HepG2 (cell line): Measurements from ENCODE around the gene COL9A3. TPM values are rescaled to one million over a fixed set of nuclear protein-coding genes. Genes with fewer than 3 reads are reported as not detected.

Experiments
- AGO1 ChIP-seq: fragments of 200-400 bp; formaldehyde crosslinking; IDR thresholded peaks from 2 replicates; pipeline ENCODE4 v1.6.1; 2017; ENCODE audit warnings: mild to moderate bottlenecking, low read depth, low read length, moderate library complexity; ENCODE audit not compliant: poor library complexity, severe bottlenecking
- DMTF1 ChIP-seq: sonication (generic); formaldehyde crosslinking; IDR thresholded peaks from 2 replicates; pipeline ENCODE4 v1.4.0; 2020; ENCODE audit warnings: mild to moderate bottlenecking, missing genetic modification reagents
- HMG20B ChIP-seq: conservative IDR thresholded peaks from 2 replicates; pipeline ENCODE4 v1.6.1; 2016; ENCODE audit warnings: missing genetic modification reagents, missing compliant biosample characterization
- HNRNPL ChIP-seq: fragments of 200-400 bp; formaldehyde crosslinking; IDR thresholded peaks from 2 replicates; pipeline ENCODE4 v1.6.1; 2017; ENCODE audit warnings: mild to moderate bottlenecking, low read depth, low read length
- HOXA9 ChIP-seq: sonication (generic); formaldehyde crosslinking; IDR thresholded peaks from 2 replicates; pipeline ENCODE4 v1.8.1; 2022; ENCODE audit warnings: missing genetic modification reagents, mild to moderate bottlenecking, moderate library complexity, borderline replicate concordance
- NKX3-1 ChIP-seq: sonication (generic); formaldehyde crosslinking; IDR thresholded peaks from 2 replicates; pipeline ENCODE4 v1.5.0; 2020; ENCODE audit warnings: missing genetic modification reagents
- ZFP62 ChIP-seq: sonication (generic); formaldehyde crosslinking; IDR thresholded peaks from 2 replicates; pipeline ENCODE4 v1.4.0; 2020; ENCODE audit warnings: missing genetic modification reagents
- ZNF256 ChIP-seq: sonication (generic); formaldehyde crosslinking; conservative IDR thresholded peaks from 2 replicates; pipeline ENCODE4 v1.4.0; 2020; ENCODE audit warnings: missing genetic modification reagents
- ZNF33B ChIP-seq: sonication (generic); formaldehyde crosslinking; IDR thresholded peaks from 2 replicates; pipeline ENCODE4 v1.5.1; 2020; ENCODE audit warnings: mild to moderate bottlenecking, missing genetic modification reagents
- ZNF639 ChIP-seq: conservative IDR thresholded peaks from 2 replicates; pipeline ENCODE4 v1.6.1; 2018; ENCODE audit warnings: missing genetic modification reagents
- ZNF891 ChIP-seq: sonication (generic); formaldehyde crosslinking; IDR thresholded peaks from 2 replicates; pipeline ENCODE4 v1.5.0; 2020; ENCODE audit warnings: mild to moderate bottlenecking, missing genetic modification reagents
- polyA plus RNA-seq, 8 experiments: library from polyadenylated mRNA; depleted of rRNA in 3 of 8; stranded (reverse) in 7 of 8; unstranded in 1 of 8; fragments of >200 nt; fragmentation: Illumina TruSeq in 4 of 8; extraction: Trizol in 4 of 8; gene quantifications; 2 replicates each; pipeline versions ENCODE4 v1.2.1 to v1.2.3, GENCODE V29; 2011 to 2016; ENCODE audit warnings: low read depth in 4 of 8, missing spikeins in 1 of 8, mixed read lengths in 1 of 8; ENCODE audit not compliant: insufficient read depth in 1 of 8
- total RNA-seq, 5 experiments: library from RNA; depleted of rRNA; stranded (reverse); fragments of >200 nt; fragmentation: Illumina TruSeq; extraction: Trizol; gene quantifications; 2 replicates each; pipeline ENCODE4 v1.2.3, GENCODE V29; 2016; ENCODE audit warnings: low read depth in 1 of 5
- TF ChIP-seq, protein P1 (sequence below): sonication (generic); formaldehyde crosslinking; IDR thresholded peaks from 2 replicates; pipeline ENCODE4 v1.8.0; 2022; ENCODE audit warnings: missing genetic modification reagents, low read depth, mild to moderate bottlenecking, borderline replicate concordance

Gene COL9A3
- total and polyA plus RNA-seq, 2 of the 13 experiments (the other 11 are each of a cell fraction or from before 2014, with no cell fraction given) = 155 to 204 TPM

DNA sequence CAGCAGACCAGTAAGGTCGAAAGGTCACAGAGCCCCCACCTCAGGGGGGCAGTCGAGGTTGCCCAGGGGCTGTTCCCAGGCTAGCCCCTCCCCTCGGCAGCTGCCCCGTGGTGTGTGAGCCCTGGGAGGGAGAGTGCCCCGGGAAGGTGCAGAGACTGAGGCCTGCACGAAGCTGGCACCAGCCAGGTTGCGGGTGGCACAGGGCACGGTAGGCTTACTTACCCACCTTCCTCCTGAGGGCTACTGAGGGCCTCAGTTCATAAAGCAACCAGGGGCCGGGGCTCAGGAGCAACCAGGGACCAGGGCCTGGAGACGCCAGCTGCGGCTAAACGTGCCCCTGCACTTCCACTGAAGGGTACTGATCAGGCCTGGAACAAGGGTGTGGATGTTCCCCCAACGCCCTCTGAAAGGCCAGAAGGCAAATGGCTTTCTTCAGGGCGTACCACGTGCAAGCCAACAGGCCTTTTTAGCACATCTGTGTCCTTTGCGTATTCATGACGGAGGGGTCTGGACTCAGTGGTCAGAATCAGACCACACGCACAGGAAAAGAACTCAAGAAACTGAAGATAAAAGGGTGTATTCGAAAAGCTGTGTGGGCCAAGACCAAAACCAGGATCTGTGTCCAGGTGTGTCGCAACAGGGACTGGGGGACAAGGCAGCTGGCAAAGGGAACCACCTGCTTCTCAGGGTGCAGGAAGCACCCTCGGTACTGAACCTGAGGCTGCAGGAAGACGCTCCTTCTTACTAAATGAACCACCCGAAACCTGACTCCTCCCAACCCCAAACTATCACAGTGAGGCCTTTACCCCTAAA, 69.3 kb downstream of the COL9A3 start (continued):
- TF ChIP-seq DMTF1 (CRISPR knock-in tag) (no peak), ZNF33B (CRISPR knock-in tag) (no peak), ZFP62 (CRISPR knock-in tag) (no peak), ZNF891 (CRISPR knock-in tag) (0 out of 2 replicates have a peak, but pooled peaks have one; percentile 36), HOXA9 (CRISPR knock-in tag) (no peak), HNRNPL (peak; percentile 81), ZNF639 (CRISPR knock-in tag) (no peak), AGO1 (no peak), ZNF256 (CRISPR knock-in tag) (no peak), NKX3-1 (no peak), HMG20B (CRISPR knock-in tag) (no peak)
- TF ChIP-seq, protein P1, sequence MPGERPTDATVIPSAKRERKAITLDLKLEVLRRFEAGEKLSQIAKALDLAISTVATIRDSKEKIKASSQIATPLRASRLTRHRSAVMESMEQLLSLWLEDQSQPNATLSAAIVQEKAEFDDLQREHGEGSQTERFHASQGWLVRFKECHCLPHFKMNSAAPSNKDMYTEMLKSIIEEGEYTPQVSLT (CRISPR knock-in tag) = no peak
